Aorta (tissue), 5 donors: ENCODE results near the gene CACNG8. TPM values are rescaled to one million over a fixed set of nuclear protein-coding genes. Genes with fewer than 3 reads are reported as not detected.

ENCODE experiments used
- ATAC-seq: fragments of 200-7000 bp; cut with Tn5 transposase; one replicate; pipeline ENCODE4 v1.9.1; 2022; ENCODE audit warnings: moderate library complexity; ENCODE audit not compliant: low FRiP score
- DNase-seq, 2 donors: peaks; one replicate each; pipeline ENCODE4 v3.0.0-alpha.2; 2020
- H3K27ac ChIP-seq, 2 donors: one replicate each; pipeline ENCODE4 v1.5.1; 2013; ENCODE audit warnings: low read length in 2 of 2, mild to moderate bottlenecking in 2 of 2, moderate library complexity in 2 of 2, control low read depth in 1 of 2, inconsistent platforms in 1 of 2, low read depth in 1 of 2
- H3K27me3 ChIP-seq, 2 donors: one replicate each; pipeline ENCODE4 v1.6.1; 2013; ENCODE audit warnings: control low read depth in 1 of 2, low read length in 1 of 2, mild to moderate bottlenecking in 1 of 2, moderate library complexity in 1 of 2; ENCODE audit not compliant: insufficient read depth in 2 of 2, control insufficient read depth in 1 of 2
- H3K36me3 ChIP-seq, 2 donors: one replicate each; pipeline ENCODE4 v1.6.1; 2013; ENCODE audit warnings: control low read depth in 1 of 2, low read length in 1 of 2, mild to moderate bottlenecking in 1 of 2; ENCODE audit not compliant: insufficient read depth in 2 of 2, control insufficient read depth in 1 of 2
- H3K4me1 ChIP-seq, 2 donors: one replicate each; pipeline ENCODE4 v1.6.1; 2013; ENCODE audit warnings: low read length in 2 of 2, control low read depth in 1 of 2, mild to moderate bottlenecking in 1 of 2, moderate library complexity in 1 of 2; ENCODE audit not compliant: insufficient read depth in 2 of 2, control insufficient read depth in 1 of 2
- H3K4me3 ChIP-seq, 2 donors: one replicate each; pipeline ENCODE4 v1.5.1; 2013; ENCODE audit warnings: low read length in 2 of 2, control low read depth in 1 of 2, mild to moderate bottlenecking in 1 of 2
- H3K9me3 ChIP-seq: one replicate; pipeline ENCODE4 v1.6.1; 2013; ENCODE audit warnings: mild to moderate bottlenecking, low read length; ENCODE audit not compliant: control insufficient read depth
- WGBS, 2 donors: extraction: QIAGEN DNeasy Blood & Tissue Kit; methylation state at CpG; one replicate each; pipeline ENCODE4 v1.1.7; 2013; 5-methylcytosine and 5-hydroxymethylcytosine counted together
- intact Hi-C, 2 donors: fragments of 100-400 bp; cut with DNase I; formaldehyde crosslinking; loops; one replicate each; pipeline versions ENCODE4 v1.14.2 to v1.15.0; 2022
- polyA plus RNA-seq, 2 donors: library from polyadenylated mRNA; stranded (reverse); fragments of 200-250 nt; gene quantifications; one replicate each; pipeline ENCODE4 v1.2.3, GENCODE V29; 2013
- total RNA-seq, 2 donors: library from RNA; stranded (reverse); fragmentation: NEBNext Ultra II Directional; extraction: Animal tissue kit (Norgen Biotek cat#: 25700); gene quantifications; one replicate each; pipeline ENCODE4 v1.2.1, GENCODE V29; 2021
- donor health status: healthy with polysubstance abuse.
- donor health status: Bipolar disorder and iron deficiency.
- donor health status: DM: no; HTN: no; CAD: no.
- donor health status: DM: no; HTN: no; CAD: no.
- donor health status: DM: yes; HTN: yes; CAD: no.

Gene CACNG8
- total and polyA plus RNA-seq, 4 donors, result under 0.01 to 0.33 (median 0.14) TPM

DNA sequence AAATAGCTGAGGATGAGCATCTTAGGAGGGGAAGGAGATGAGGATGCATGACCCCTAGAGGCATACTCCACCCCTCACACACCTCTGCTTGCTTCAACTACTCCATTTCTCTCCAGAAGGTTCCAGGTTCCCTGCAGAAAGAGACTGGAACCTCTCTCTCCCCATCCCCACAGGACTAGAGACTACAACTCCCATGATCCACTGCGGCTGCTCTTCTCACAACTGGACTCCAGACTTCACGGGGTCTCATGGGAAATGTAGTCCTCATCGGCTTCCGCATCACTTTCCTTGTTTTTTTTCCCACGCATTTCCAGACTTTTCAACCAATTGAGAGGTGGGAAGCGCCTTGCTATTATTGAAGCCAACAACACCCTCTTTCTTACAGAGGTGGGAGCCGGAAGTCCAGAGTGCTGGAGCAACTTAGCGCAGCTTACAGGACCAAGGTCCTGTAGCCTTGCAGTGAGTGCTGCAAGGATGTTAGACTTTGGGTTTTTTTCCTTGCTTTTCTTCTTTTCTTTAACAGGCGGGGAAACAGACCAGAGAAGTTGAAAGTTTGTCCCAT lies 14.8 kb downstream of the CACNG8 start:
- Histone ChIP-seq H3K4me1 (no peaks in the 10 kb centered on the region), H3K9me3 (no peaks in the 10 kb centered on the region), H3K27ac (no peak overlapping the region), H3K4me3 (peak overlapping the region; percentile 4 to 52), H3K27me3 (no peaks in the 10 kb centered on the region), H3K36me3 (no peaks in the 10 kb centered on the region)
- 3 to 4% methylated on average over 9 of the region's 9 CpGs for WGBS, 2 donors
- intact Hi-C loops, result no loop called here
- DNase-seq (peak; percentile 85), ATAC-seq (peak; percentile 83)

DNA sequence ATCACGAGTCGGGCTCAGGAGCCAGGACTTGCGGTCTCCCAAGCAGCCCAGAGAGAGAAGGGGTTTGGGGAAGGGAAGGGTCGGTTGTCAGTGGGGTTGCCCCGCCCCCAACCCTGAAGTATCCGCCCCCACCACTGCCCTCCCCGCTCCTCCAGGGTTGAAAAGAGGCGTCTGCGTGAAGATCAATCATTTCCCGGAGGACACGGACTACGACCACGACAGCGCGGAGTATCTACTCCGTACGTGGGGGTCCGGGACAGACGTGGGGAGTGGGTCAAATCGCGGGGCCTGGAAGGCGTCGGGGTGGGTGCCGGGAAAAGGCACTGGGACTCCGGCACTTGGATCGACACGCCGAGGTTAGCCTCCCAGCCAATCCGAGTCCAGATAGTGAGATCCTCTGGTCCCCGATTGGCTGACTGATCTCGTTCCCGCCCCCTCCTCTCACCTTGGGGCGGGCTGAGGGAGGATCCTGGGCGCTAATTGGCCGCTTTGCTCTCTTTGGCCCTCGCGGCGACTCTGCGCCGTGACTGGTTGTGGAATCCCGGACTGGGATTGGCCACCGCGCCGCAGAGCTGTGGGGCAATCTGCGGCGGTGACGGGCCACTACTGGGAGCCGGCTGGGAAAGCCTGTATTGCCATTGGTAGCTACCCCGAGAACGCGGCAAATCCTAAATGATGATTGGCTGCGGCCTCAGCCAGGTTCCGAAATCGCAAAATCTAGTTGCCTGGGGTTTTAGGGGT lies 15.4 kb downstream of the CACNG8 start:
- H3K27me3 ChIP-seq, result no peaks in the 10 kb centered on the region
- intact Hi-C loops, result no loop called here

DNA sequence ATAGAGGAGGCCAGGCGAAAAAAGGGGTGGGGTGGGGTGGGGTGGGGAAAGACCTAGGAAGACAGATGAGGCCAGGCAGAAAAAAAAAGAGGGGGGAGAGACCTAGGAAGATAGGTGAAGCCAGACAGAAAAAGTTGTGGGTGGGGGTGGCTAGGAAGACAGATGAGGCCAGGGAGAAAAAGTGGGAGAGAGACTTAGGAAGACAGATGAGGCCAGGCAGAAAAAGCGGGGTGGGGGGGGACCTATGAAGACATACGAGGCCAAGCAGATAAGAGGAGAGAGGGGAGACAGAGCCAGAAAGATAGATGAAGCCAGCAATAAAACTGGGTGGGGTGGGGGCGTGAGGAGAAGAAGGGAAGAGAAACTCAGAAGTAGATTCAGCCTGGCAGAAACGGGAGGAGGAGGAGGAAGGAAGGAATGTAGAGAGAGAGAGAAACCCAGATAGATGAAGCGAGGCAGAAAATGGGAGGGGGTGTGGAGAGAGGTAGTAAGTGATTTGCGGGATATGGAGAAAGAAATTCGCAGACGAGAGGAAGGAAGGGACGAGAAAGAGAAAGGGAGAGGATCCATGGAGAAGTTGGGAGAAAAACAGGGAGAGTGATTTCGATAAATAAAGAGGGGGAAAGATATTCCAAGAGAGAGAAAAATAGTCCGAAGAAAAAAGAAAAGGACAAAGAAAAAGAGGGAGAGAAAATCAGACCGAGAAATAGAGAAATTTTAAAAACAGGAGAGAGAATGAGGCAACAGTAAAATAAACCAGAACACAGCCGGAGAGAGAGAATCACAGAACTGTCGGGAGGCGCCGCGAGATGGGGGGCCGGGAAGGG lies 16.5 kb downstream of the CACNG8 start:
- Histone ChIP-seq H3K27ac (no peak overlapping the region), H3K27me3 (no peaks in the 10 kb centered on the region), H3K9me3 (peaks cover 2% of the 10 kb centered on the region), H3K36me3 (no peaks in the 10 kb centered on the region), H3K4me1 (no peaks in the 10 kb centered on the region), H3K4me3 (no peak overlapping the region)
- intact Hi-C loops, result no loop called here
- DNase-seq (no peak), ATAC-seq (no peak)
- WGBS, 2 donors, result 2 to 3% methylated on average over 17 to 19 of the region's 19 CpGs

More for the DNA sequence above, 15.4 kb downstream of the CACNG8 start:
- Histone ChIP-seq H3K4me3 (peak overlapping the region; percentile 4 to 52), H3K4me1 (no peaks in the 10 kb centered on the region), H3K36me3 (no peaks in the 10 kb centered on the region), H3K9me3 (no peaks in the 10 kb centered on the region), H3K27ac (no peak overlapping the region)
- ATAC-seq (peak; percentile 67), DNase-seq (peak; percentile 70 to 85)
- WGBS, 2 donors, result 2 to 4% methylated on average over 54 of the region's 54 CpGs

DNA sequence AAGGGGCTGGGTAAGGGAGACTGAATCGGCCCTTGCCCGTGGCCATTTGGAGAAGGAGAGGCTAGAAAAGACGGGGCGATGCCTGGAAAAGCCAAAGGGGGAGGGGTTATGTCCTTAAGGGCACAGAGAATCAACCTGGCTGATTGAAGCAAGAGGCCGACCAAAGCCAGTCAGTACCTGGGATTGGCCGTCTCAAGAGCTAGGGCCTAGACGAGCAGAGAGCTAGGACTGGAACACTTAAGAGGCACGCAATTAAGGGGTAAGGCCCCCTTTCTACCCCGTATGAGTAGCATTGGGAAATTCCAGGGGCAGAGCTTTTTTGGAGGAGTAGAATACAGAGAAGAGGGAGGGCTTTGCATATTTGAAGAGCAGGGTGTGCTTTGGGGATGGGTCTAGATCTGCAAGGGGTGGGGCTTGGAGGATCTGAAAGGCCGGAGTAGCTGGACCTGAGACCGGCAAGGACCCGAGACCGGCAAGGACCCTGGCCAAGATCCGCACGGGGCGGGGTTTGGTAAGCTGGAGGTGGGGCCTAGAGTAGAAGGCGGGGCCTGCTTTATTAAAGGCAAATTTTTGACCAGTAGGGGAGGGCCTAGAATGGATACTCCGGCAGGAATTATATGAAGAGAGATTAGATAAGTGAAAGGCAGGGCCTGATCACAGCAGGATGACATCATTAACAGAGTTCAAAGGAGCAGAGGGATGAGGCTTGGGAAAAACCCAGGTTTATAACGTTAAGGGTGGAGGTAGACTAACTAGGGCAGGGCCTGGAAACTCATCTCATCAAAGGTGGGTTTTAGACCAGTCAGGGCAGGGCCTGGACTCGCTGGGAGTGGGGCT lies 18.0 kb downstream of the CACNG8 start:
- no peak overlapping the region for H3K27ac ChIP-seq
- intact Hi-C loops, result no loop called here
- H3K27me3 ChIP-seq, result no peaks in the 10 kb centered on the region
- no peaks in the 10 kb centered on the region for H3K36me3 ChIP-seq
- H3K4me3 ChIP-seq, result no peak overlapping the region
- ATAC-seq, result no peak
- no peak for DNase-seq
- no peaks in the 10 kb centered on the region for H3K4me1 ChIP-seq
- H3K9me3 ChIP-seq, result peaks cover 2% of the 10 kb centered on the region
- 17 to 23% methylated on average over 20 of the region's 20 CpGs for WGBS, 2 donors

DNA sequence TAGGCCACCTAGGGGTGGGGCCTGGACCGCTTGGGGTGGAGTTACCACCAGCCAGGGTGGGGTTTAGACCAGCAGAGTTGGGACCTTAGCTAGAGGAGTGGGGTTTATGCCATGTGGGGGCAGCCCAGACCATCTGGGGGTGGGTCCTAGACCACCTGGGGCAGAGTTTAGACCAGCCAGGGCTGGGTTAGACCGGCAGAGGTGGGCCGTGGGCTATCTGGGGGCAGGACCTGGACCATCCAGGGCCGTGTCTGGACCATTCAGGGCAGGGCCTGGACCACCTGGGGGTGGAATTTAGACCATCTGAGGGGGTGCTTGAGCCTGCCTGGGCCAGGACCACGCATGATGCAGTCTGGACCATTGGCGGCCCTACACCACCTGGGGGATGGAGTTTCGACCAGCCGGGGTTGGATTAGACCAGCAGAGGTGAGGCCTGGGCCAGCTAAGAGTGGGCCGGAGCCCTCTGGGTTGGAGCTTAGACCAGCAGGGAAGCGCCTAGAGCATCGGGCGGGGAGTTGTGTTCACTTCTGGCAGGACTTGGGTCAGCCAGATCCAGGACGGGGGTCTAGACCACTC lies 18.7 kb downstream of the CACNG8 start:
- WGBS, 2 donors, result 55 to 66% methylated on average over 13 of the region's 13 CpGs
- no peak overlapping the region for H3K4me3 ChIP-seq

DNA sequence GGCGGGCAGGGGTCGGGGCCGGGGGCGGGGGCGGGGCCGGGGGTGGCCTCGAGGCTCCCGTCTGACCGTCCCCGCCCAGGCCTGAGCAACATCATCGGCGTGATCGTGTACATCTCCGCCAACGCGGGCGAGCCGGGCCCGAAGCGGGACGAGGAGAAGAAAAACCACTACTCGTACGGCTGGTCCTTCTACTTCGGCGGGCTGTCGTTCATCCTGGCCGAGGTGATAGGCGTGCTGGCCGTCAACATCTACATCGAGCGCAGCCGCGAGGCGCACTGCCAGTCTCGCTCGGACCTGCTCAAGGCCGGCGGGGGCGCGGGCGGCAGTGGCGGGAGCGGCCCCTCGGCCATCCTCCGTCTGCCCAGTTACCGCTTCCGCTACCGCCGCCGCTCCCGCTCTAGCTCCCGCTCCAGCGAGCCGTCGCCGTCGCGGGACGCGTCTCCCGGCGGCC lies 19.3 kb downstream of the CACNG8 start:
- Histone ChIP-seq H3K27me3 (no peaks in the 10 kb centered on the region), H3K4me1 (no peaks in the 10 kb centered on the region), H3K36me3 (no peaks in the 10 kb centered on the region), H3K27ac (no peak overlapping the region), H3K4me3 (peak overlapping the region in 1 of 2 donors; percentile 17), H3K9me3 (peaks cover 2% of the 10 kb centered on the region)
- WGBS, 2 donors, result 3% methylated on average over 48 to 62 of the region's 62 CpGs
- ATAC-seq (no peak), DNase-seq (no peak)
- intact Hi-C loops, result no loop called here

More for the DNA sequence above, 18.7 kb downstream of the CACNG8 start:
- ATAC-seq (no peak), DNase-seq (no peak)
- no peaks in the 10 kb centered on the region for H3K36me3 ChIP-seq
- no peaks in the 10 kb centered on the region for H3K4me1 ChIP-seq
- peaks cover 2% of the 10 kb centered on the region for H3K9me3 ChIP-seq
- no peak overlapping the region for H3K27ac ChIP-seq
- H3K27me3 ChIP-seq, result no peaks in the 10 kb centered on the region
- intact Hi-C loops, result no loop called here

DNA sequence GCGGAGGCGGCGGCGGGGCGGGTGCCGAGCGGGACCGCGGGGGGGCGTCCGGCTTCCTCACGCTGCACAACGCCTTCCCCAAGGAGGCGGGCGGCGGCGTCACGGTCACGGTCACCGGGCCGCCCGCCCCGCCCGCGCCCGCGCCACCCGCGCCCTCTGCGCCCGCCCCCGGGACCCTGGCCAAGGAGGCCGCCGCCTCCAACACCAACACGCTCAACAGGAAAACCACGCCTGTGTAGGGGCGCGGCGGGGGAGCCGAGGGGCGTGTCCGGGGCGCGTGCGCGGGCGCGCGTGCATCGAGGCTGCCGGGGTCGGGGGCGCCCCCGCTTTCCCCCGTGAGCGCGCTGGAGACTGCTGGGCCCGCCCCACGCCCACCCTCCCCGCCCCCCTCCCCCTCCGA lies 19.9 kb downstream of the CACNG8 start:
- DNase-seq, result peak in 1 of 2 donors; percentile 78
- WGBS, 2 donors, result 1 to 3% methylated on average over 26 to 61 of the region's 61 CpGs

More for the DNA sequence above, 19.9 kb downstream of the CACNG8 start:
- Histone ChIP-seq H3K27me3 (no peaks in the 10 kb centered on the region), H3K27ac (no peak overlapping the region), H3K4me1 (no peaks in the 10 kb centered on the region), H3K4me3 (peak overlapping the region in 1 of 2 donors; percentile 17), H3K36me3 (no peaks in the 10 kb centered on the region), H3K9me3 (peaks cover 2% of the 10 kb centered on the region)
- intact Hi-C loops, result no loop called here
- no peak for ATAC-seq
